ENCODE results near the gene KIAA0825.

- TF ChIP-seq, protein P1, sequence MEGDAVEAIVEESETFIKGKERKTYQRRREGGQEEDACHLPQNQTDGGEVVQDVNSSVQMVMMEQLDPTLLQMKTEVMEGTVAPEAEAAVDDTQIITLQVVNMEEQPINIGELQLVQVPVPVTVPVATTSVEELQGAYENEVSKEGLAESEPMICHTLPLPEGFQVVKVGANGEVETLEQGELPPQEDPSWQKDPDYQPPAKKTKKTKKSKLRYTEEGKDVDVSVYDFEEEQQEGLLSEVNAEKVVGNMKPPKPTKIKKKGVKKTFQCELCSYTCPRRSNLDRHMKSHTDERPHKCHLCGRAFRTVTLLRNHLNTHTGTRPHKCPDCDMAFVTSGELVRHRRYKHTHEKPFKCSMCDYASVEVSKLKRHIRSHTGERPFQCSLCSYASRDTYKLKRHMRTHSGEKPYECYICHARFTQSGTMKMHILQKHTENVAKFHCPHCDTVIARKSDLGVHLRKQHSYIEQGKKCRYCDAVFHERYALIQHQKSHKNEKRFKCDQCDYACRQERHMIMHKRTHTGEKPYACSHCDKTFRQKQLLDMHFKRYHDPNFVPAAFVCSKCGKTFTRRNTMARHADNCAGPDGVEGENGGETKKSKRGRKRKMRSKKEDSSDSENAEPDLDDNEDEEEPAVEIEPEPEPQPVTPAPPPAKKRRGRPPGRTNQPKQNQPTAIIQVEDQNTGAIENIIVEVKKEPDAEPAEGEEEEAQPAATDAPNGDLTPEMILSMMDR (conservative IDR thresholded peaks at IDR 0.05; ENCODE audit: low read depth, low read length), result no peak
- TF ChIP-seq EZH2 (IDR thresholded peaks at IDR 0.05; ENCODE audit: low read length, unreplicated experiment) (no peak), EZH2phosphoT487 (IDR thresholded peaks at IDR 0.05; ENCODE audit: borderline replicate concordance, low read length) (no peak)
These were observed 72.4 kb downstream of the KIAA0825 start for GRCh38 chr5:94545870-94546625.

All from PC-3 (cell line).